Medulla oblongata (tissue), 1 donor: ENCODE data around the gene ADAM33.
A peak's percentile ranks its signal among the peaks of the same experiment; 100 is the strongest.

Source experiments
- DNase-seq: peaks from one replicate; pipeline ENCODE4 v3.0.0-alpha.2; 2015; ENCODE audit errors: extremely low spot score

The ADAM33 gene

DNA sequence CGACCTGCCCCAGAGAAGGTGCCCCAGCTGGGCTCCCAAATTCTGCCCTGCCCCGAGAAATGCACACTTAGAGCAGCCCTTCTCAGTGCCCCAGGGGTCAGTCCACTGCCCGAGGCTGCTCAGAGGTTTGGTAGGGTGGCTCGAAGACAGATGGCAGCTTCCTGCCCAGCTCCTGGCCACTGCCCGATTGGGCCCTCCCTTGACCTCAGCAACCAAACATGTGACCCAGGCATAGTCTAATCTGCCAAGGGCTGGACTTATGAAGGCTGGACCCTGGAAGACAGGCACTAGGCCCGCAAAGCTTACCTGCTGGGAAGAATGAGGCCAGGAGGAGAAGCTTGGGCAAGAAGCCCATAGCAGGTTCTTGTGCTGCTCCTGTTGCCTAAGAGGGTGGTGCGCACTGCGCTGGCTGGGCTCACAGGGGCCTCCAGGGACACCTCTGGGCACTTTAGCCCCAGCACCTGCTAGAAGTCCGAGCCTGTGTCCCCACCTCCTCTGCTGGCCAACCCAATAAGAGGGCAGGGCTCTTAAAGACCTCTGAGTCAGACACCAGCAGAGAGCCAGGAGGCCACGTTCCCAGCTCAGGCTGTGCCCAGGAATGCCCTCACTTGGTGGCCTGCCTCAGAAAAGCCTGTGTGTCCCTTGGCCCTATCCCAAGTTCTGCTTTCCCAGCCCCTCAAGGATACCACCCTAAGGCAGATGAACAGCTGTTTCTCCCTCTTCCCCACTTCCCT lies 25.1 kb upstream of the ADAM33 start:
- peak; percentile 25 for DNase-seq

DNA sequence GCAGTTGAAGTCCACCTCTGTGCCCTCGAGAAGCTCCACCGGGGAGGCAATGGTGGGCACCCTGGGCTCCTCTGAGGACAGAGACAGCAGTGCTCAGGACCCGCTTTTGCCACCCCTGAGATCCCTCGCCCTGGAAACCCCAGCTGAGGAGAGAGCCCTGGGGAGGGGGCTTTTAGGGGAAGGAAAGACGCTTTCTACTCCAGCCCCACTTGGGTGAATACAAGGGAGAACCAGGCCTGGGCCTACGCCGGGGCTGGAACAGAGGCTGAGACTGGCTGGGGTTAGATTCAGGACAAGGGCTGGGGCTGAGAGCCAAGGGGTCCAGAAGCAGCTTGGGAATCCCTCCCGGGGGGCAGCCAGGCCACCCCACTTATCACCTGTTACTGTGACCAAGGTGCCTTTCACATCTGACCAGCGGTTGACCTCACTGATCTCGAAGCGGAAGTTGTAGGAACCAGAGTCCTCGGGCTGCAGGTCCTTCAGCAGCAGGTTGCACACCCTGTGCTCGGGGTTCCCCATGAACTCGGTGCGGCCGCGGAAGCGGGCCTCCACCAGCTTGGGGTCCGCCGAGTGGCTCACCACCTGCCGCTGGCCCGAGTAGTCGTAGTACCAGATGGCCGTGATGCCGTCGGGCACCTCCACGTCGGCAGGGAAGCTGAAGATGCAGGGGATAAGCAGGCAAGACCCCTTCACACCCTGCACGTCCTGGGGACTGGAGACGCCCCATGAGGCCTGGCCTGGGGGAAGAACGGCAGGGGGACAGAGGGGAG lies 24.3 kb upstream of the ADAM33 start:
- no peak for DNase-seq

DNA sequence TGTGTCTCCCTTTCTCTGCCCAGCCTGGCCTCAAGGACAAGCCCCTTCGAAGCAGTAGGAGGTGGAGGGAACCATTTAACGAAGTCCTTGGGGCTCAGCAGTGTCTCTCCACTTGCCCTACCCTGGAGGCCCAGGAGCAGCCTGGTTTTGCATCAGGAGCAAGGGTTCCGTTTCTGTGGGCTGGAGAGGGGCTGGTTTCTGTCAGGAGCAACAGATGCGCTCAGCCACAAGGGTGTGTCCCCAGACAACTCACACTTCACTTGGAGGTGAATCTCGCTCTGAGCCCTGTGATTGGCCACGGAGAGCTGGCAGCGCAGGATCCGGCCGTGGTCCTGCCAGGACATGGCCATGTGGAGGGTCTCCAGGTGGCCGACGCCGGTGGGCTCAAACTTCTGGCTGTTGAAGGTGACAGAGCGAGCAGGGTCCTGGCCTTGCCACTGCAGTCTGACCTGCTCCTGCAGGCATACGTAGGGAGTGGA lies 23.7 kb upstream of the ADAM33 start:
- DNase-seq: no peak

DNA sequence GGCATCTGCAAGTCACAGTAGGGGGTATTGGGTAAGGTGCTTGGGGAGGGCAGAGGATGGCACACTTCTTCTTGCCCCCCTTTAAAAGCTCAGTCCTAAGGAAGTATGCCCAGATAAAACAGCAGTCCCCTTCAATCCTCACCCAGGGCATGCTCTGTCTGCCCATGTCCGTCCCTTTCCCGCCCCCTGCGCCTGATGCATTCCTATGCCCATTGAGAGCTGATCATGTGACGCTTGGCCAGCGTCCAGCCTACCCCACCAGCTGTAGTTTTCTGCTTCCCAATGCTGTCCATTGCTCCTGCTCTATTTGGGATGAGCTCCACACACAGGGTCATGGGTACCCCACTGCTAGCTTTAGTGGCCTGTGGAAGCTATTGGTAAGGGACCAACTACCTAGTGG lies 22.3 kb upstream of the ADAM33 start:
- DNase-seq: no peak

DNA sequence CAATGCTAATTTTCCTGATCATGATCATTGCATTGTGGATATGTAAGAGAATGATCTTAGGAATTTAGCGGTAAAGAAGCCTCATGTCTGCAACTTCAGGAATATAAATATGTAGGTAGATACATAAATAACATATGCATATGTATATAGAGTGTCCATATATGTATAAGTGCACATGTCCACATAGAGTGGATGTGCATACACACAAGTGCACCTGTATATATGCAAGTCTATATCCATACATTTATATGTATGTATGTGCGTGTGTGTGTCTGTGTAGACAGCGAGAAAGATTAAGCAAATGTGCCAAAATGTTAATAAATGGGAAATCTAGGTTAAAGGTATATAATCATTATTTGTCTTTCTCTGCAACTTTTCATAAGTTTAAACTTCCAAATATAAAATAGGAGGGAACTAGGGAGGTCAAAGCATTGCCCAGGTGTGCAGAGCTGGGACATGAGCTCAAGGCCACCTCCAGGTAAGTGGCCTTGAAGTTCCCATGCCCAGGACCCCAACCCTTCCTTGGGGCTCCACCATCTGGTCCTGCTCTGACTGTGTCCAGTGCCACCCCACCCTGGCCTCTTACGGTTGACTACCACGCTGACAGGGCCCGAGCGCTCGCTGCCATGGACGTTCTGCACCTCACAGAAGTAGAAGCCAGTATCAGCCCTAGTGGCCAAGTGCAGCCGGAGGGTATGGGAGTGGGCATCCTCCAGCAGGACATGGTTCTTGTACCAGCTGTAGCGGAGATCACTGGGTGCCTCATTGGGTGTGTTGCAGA lies 21.0 kb upstream of the ADAM33 start:
- no peak for DNase-seq

DNA sequence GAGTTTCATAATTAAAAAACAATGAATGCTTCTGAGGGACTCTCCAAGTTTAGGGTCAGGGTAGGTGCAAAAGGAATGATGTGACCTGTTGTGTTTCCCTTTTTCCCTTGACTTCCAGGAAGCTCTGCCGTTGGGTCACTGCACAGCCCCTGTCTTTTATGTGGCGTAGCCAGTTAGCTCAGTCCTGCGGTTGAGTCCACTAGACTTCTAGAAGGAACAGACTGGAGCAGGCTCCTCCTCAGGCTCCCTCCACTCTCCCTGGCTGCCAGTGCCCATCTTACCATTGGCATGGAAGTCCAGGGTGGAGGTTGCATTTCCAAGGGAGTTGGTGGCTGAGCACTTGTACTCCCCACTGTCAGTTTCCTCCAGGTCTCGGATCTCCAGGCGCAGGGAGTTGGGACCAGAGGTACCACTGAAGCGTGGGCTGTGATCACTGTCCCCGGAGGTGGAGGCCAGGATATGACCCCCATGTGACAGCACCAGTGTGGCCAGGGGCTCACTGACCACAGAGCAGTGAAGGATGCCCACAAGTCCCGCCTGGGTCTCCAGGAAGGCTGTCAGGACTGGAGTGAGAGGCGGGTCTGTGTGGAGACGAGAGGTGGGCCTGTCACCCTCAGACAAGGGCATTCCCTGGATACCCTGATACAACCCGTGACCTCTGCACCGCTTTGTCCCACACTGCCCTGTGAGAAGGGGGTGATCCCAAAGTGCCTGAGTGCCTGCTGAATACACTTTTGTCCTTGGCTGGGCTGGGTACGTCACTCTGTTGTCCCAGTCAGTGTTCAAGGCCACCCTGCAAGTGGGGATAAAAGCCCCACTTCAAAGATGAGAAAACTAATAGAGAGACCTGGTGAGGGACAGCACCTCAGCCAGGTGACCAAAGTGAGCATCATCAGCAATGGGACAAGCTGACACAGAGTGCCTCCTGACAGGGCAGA lies 19.5 kb upstream of the ADAM33 start:
- DNase-seq: no peak

DNA sequence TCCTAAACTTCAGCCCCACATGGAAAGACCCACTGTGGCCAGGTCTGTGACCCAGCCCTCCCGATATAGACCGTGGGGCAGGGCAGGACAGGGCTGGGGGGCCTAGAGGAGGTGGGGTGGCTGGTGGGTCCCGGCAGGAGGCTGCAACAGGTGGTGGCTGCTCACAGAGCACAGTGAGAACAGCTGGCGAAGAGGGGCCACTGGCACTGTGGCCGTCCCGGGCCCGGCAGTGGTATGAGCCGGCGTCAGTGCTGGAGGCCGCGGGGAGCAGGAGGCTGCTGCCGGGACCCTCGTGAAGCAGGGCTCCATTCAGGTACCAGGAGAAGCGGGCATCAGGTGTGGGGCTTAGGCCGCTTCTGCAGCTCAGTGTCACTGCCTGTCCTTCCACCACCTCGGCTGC lies 17.2 kb upstream of the ADAM33 start:
- no peak for DNase-seq

DNA sequence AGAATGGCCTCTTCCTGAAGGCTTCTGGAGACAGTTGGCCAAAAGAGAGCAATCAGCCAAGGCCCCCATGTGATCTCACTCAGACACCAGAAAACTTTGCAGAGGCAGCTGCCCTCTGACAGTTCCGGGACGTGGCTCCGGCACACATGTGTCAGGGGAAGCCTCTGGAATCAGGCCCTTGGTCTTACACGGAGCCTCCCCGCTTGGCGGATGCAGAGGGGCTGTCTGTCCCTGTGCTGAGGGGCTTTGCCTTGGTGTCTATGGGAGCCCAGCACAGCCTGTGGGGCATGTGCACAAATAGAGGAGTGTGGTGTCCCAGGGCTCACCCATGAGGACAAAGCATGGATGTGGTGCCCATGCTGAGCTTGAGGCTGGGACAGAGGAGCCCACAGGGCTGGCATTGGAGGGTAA lies 16.8 kb upstream of the ADAM33 start:
- DNase-seq: no peak

DNA sequence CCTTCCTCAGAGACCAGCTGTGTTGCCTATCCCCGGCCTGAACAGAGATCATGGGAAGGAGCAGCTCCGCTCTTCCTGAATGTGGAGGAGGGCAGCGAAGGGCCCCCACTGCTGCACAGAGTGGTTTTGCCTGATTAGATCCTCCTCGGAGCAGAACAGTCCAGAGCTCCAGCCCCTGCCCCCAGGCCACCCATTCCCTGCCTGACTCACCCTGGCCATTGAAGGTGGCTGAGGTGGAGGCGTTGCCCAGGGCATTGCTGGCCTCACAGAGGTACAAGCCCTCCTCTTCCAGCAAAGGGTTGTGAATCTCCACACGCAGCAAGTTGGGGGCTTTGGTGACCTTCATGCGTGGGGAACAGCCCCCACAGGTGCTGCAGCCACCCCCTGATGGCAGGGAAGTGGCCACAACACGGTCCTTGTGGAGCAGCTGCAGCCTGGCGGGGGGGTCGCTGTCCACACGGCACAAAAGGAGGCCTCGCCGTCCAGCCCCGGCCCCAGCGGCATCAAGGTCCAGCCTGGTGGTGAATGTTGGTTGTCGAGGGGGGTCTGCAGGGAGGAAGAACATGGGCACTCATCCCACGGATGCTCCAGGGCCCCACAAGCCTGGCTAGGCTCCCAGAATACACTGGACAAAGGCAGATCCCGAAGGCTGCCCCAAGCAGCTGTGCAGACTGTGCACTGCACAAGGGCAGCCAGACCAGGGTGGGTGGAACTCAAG lies 15.9 kb upstream of the ADAM33 start:
- DNase-seq: no peak

DNA sequence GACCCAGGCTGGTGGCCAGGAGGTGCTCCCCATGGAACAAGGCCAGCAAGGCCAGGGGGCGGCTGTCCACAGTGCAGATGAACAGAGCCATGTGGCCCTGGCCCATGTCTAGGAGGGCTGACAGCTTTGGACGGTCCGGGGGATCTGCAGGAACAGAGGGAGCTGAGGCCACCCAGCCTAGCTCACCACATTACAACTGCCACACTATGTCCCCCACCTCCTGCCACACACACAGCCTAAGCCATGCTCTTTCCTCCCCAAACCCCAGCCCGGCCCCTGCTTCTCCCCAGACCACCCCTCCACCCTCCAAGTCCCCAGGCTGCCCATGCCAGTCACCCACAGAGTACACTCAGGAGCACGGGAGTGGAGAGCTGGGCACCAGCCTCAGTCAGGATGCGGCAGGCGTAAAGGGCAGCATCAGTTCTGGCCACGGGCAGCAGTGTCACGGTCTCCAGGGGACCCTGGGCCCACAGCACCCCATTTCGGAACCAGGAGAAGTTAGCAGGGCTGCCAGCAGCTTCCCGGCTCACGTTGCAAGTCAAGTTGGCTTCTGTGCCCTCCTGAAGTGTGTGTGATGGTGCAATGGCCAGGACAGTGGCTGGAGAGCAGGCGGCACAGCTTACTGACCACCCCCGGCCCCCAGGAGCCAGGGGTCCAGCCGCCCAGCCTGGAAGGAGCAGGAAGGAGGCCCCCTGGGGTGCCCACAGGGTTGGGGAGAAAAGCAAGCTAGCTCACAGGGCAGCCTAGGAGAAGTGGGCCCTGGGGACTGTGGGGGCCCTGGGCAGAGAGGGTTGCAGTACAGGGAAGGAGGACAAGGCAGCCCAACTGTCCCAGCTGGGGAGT lies 15.2 kb upstream of the ADAM33 start:
- no peak for DNase-seq

DNA sequence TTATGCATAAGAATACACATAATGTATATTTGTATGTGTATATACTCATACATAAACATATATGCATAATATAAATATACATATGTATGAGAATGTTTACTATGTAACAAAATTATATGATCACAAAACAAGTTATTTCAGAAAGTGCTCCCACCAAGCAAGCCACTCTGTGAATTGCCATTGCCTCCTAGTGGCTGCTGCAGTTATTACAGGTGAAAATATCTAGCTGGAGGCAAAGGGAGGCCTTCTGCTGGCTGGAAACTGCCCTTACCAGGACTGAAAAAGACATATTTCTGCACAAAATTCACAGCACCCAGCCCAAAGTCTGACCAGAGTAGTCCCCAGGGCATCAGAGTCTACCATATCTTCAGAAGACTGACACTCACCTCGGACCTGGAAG lies 14.4 kb upstream of the ADAM33 start:
- no peak for DNase-seq

DNA sequence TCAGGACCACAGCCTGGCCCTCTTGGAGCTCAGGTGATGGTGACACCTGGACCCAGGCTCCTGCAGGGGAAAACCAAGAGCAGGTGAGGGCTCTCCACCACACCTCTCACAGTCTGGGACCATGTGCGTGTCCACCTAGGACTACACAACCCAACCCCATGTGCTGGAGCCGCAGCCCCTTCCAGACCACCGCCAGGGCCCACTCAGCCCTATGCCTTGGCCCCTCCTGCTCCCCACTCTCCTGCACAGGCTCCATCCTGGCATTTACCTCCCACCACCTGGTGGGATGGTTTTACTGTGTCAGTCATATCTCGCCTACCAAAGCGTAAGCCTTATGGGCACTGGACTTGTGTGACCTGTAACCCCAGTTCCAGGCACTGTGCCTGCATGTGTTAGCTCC lies 13.1 kb upstream of the ADAM33 start:
- DNase-seq: no peak

DNA sequence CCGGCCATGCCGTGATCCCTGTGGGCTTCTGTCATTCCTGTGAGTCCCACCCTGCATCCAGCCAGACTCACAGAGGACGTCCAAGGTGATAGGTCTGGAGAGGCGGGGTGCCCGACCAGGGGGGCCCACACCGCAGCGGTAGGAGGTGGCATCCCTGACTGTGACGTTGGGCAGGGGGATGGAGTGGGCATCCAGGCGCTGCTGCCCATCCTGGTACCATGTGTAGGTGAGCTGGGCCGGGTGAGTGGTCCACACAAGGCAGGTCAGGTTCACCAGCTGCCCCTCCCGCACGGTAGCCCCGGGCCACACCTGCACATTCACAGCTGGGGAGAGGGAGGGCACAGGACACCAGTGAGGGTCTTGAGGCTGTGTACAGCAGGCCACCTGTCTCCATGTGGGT lies 11.6 kb upstream of the ADAM33 start:
- DNase-seq: no peak

DNA sequence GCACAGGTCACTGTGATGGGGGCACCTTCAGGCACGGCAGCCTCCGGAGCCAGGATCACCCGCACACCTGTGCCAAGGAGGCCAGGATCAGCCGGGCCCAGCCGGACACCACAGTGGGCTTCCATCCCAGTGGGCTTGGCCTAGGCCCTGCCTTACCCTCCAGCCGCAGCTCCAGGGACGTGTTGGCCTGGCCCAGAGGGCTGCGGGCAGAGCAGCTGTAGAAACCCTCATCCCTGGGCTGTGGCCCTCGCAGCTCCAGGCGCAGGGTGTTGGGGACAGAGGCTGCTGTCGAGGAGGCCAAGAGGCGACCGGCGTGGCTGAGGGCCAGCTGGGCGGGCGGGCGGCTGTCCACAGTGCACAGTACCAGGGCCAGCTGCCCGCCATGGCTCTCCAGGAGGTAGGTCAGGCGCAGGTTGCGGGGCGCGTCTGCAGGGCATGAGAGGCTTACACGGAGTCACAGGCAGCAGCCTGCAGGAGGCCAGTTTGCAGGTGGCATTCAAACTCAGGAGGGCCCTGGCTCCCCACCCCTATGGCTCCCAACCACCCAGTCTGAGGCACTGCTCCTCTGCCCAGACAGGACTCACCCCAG lies 11.0 kb upstream of the ADAM33 start:
- DNase-seq: no peak

DNA sequence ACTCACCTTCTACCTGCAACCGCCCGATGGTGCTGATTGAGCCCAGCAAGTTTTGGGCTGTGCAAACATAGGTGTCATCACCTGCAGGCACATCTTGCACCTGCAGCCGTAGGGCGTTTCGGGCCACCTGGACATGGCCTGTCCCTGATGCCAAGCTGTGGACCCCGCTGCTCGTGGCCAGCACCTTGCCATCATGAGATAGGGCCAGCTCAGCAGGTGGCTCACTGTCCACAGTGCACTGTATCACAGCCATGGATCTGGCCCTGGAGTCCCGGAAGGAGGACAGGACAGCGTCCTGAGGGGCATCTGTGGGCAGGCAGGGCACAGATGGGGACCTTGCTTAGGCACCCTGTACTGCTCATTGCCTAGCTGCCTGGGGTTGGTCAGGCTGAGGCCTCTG lies 10.1 kb upstream of the ADAM33 start:
- no peak for DNase-seq

DNA sequence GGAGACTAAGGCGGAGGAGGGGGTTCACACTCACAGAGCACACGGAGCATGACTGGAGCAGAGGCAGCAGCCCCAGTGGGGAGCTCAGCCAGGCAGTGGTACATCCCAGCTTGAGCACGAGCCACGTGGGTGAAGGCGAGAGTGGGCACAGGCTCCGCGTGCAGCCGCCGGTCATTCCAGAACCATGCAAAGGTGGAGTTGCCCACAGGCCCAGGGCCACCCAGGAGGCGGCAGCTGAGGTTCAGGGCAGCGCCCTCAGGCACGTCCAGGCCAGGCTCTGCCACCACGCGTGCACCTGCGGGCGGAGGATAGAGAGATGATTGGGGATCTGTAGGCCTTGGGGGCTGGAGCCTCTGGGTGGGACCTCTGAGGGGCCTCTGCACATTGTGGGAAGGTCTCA lies 9.5 kb upstream of the ADAM33 start:
- no peak for DNase-seq

DNA sequence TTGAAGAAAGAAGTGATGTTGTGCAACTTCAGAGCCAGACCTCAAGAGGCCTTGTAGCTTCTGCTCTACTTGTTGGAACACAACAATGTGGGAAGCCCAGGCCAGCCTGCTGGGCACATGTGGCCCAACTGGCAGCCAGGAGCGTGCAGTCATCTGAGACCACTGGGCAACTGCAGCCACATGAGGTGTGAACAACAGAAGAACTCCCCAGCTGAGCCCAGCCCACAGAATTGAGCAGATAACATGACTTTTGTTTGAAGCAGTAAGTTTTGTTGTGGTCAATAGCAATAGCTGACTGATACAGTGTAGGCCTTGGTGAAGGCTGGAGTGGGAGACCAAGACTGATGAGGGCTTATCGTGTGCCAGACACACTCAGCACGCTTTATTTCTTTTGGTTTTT lies 8.6 kb upstream of the ADAM33 start:
- no peak for DNase-seq

DNA sequence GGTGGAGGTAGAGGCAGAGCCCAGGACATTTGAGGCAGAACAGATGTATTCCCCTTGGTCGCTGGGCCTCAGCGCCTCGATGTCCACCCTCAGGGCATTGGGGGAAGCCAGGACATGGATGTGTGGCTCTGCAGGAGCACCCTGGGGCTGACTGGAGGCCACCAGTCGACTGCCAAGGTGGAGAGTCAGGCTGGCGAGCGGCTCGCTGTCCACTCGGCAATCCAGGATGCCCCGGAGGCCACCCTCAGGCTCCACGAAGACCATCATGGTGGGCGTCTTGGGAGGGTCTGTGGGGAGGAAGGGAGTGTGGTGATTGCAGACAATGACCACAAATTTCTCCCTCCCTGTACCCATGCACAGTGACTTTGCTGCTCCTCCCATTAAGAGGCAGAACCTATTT lies 8.2 kb upstream of the ADAM33 start:
- DNase-seq: no peak

DNA sequence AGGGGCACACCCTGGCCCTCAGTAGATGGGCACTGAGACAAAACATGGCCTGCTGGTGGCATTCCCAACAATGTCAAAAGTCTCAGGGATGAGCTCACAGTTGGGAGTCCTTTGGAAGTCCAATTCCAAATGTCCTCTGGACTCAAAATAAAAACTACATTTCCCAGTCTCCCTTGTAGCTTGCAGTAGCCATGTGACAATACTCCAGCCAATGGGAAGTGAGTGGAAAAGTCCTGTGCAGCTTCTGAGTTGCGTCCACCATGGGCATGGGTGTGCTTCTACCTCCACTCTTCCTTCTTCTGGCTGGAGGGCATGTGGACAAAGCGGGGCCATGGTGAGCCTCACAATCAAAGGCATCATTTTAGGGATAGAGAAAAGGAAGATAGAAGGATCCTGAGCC lies 5.8 kb upstream of the ADAM33 start:
- peak; percentile 38 for DNase-seq
